DOHH2 (cell line): Measurements from ENCODE around the gene ZNF280A.

Source experiments
- H3F3A ChIP-seq: fragments of 200-600 bp; sonication (generic), shearing (Covaris generic); 2 replicates; pipeline ENCODE4 v1.6.0; 2016; ENCODE audit warnings: antibody characterized with exemption, mild to moderate bottlenecking; ENCODE audit not compliant: control insufficient read depth, insufficient read depth
- H3K27ac ChIP-seq: fragments of 200-600 bp; sonication (generic); 2 replicates; pipeline ENCODE4 v1.5.1; 2014; ENCODE audit warnings: low read depth, mild to moderate bottlenecking, low read length, moderate library complexity
- H3K27me3 ChIP-seq: fragments of 200-600 bp; sonication (generic); 2 replicates; pipeline ENCODE4 v1.6.1; 2014; ENCODE audit warnings: mild to moderate bottlenecking, low read length, mixed read lengths; ENCODE audit not compliant: control insufficient read depth
- H3K36me3 ChIP-seq: fragments of 200-600 bp; sonication (generic); 2 replicates; pipeline ENCODE4 v1.6.1; 2014; ENCODE audit warnings: mild to moderate bottlenecking, low read length, moderate library complexity, mixed read lengths; ENCODE audit not compliant: control insufficient read depth
- H3K4me1 ChIP-seq: fragments of 200-600 bp; sonication (generic); 2 replicates; pipeline ENCODE4 v1.6.1; 2014; ENCODE audit warnings: mild to moderate bottlenecking, low read length, mixed read lengths; ENCODE audit not compliant: control insufficient read depth
- H3K4me2 ChIP-seq: fragments of 200-600 bp; sonication (generic); 2 replicates; pipeline ENCODE4 v1.6.0; 2014; ENCODE audit warnings: mild to moderate bottlenecking, low read length, moderate library complexity
- H3K4me3 ChIP-seq: fragments of 200-600 bp; sonication (generic); 2 replicates; pipeline ENCODE4 v1.5.1; 2014; ENCODE audit warnings: mild to moderate bottlenecking, low read length, mixed read lengths
- H3K79me2 ChIP-seq: fragments of 200-600 bp; sonication (generic); 2 replicates; pipeline ENCODE4 v1.6.1; 2014; ENCODE audit warnings: mild to moderate bottlenecking, low read length, mixed read lengths; ENCODE audit not compliant: control insufficient read depth
- H3K9me2 ChIP-seq: fragments of 200-600 bp; sonication (generic); replicated peaks from 2 replicates; pipeline ENCODE4 v1.6.1; 2014; ENCODE audit warnings: mild to moderate bottlenecking, low read length, mixed read lengths; ENCODE audit not compliant: control insufficient read depth
- H3K9me3 ChIP-seq: fragments of 200-600 bp; sonication (generic); 2 replicates; pipeline ENCODE4 v1.6.1; 2014; ENCODE audit warnings: antibody characterized with exemption, low read length, mixed read lengths; ENCODE audit not compliant: control insufficient read depth, insufficient read depth
- H4K20me1 ChIP-seq: fragments of 200-600 bp; sonication (generic); 2 replicates; pipeline ENCODE4 v1.6.0; 2014; ENCODE audit warnings: low read depth, mild to moderate bottlenecking, antibody characterized with exemption, low read length, moderate library complexity; ENCODE audit not compliant: control insufficient read depth, insufficient read depth
- EZH2phosphoT487 ChIP-seq: fragments of 200-600 bp; sonication (generic); IDR thresholded peaks from 2 replicates; pipeline ENCODE4 v1.6.1; 2017; ENCODE audit warnings: borderline replicate concordance, mild to moderate bottlenecking, antibody characterized with exemption, low read length, moderate library complexity, mixed read lengths
- TF ChIP-seq, protein P1 (sequence below): fragments of 200-600 bp; sonication (generic); IDR thresholded peaks from one replicate; pipeline ENCODE4 v1.5.1; 2014; ENCODE audit warnings: antibody characterized with exemption, mild to moderate bottlenecking, low read depth, low read length; ENCODE audit not compliant: poor library complexity, severe bottlenecking

Gene ZNF280A

DNA sequence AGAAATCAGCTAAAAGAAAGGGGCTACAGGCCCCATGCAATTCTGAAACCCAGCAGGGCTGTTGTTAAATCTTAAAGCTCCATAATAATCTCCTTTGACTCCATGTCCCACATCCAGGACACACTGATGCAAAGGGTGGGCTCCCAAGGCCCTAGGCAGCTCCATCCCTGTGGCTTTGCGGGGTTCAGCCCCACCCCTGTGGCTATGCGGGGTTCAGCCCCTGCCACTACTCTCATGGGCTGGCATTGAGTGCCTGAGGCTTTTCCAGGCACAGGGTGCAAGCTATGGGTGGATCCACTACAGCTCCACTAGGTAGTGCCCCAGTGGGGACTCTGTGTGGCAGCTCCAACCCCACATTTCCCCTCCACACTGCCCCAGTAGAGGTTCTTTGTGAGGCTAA, 8.7 kb upstream of the ZNF280A start:
- TF ChIP-seq, protein P1, sequence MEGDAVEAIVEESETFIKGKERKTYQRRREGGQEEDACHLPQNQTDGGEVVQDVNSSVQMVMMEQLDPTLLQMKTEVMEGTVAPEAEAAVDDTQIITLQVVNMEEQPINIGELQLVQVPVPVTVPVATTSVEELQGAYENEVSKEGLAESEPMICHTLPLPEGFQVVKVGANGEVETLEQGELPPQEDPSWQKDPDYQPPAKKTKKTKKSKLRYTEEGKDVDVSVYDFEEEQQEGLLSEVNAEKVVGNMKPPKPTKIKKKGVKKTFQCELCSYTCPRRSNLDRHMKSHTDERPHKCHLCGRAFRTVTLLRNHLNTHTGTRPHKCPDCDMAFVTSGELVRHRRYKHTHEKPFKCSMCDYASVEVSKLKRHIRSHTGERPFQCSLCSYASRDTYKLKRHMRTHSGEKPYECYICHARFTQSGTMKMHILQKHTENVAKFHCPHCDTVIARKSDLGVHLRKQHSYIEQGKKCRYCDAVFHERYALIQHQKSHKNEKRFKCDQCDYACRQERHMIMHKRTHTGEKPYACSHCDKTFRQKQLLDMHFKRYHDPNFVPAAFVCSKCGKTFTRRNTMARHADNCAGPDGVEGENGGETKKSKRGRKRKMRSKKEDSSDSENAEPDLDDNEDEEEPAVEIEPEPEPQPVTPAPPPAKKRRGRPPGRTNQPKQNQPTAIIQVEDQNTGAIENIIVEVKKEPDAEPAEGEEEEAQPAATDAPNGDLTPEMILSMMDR, result no peak
- TF ChIP-seq EZH2phosphoT487, result no peak
- Histone ChIP-seq H3K27ac (no peak overlapping the region), H4K20me1 (no peaks in the 10 kb centered on the region), H3K4me1 (peaks cover 10% of the 10 kb centered on the region), H3K79me2 (no peaks in the 10 kb centered on the region), H3K27me3 (no peaks in the 10 kb centered on the region), H3F3A (no peaks in the 10 kb centered on the region), H3K36me3 (no peaks in the 10 kb centered on the region), H3K9me2 (no peaks in the 10 kb centered on the region), H3K4me2 (no peak overlapping the region), H3K4me3 (no peak overlapping the region), H3K9me3 (no peaks in the 10 kb centered on the region)

GRCh38 chr22:22527312-22527711, 7.2 kb upstream of the ZNF280A start:
- Histone ChIP-seq H3K36me3 (no peaks in the 10 kb centered on the region), H3F3A (no peaks in the 10 kb centered on the region), H4K20me1 (no peaks in the 10 kb centered on the region), H3K9me3 (no peaks in the 10 kb centered on the region), H3K4me2 (no peak overlapping the region), H3K27ac (no peak overlapping the region), H3K27me3 (no peaks in the 10 kb centered on the region), H3K4me3 (no peak overlapping the region), H3K9me2 (no peaks in the 10 kb centered on the region), H3K4me1 (peaks cover 15% of the 10 kb centered on the region), H3K79me2 (no peaks in the 10 kb centered on the region)
- TF ChIP-seq, protein P1, result no peak
- TF ChIP-seq EZH2phosphoT487, result no peak

DNA sequence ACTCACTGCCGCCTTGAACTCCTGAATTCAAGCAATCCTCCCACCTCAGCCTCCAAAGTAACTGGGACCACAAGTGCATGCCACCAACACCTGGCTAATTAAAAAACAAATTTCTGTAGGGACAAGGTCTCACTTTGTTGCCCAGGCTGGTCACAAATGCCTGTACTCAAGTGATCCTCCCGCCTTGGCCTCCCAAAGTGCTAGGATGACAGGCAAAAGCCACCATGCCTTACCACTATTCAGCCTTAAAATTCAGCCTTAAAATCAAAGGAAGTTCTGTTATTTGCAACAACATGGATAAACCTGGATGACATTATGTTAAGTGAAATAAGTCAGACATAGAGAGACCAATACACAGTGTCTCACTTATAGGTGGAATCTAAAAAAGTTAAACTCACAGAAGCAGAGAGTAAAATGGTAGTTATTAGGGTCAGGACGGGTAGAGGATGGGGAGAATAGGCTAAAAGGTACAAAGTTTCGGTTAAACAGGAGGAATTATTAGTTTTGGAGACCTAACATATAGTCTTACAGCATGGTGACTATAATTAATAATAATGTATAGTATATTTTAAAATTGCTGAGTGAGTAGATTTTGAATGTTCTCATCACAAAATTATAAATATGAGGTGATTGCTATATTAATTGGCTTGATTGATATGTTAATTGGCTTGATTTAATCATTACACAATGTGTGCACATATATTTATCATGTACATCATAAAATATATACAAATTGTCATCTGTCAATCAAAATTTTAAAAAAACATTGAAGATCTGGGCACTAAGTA, 6.2 kb upstream of the ZNF280A start:
- H3K9me2 ChIP-seq, result no peaks in the 10 kb centered on the region
- H4K20me1 ChIP-seq, result no peaks in the 10 kb centered on the region
- no peak overlapping the region for H3K4me3 ChIP-seq
- H3K36me3 ChIP-seq, result no peaks in the 10 kb centered on the region
- H3K4me2 ChIP-seq, result no peak overlapping the region
- no peaks in the 10 kb centered on the region for H3F3A ChIP-seq
- H3K27ac ChIP-seq, result no peak overlapping the region
- TF ChIP-seq, protein P1, result no peak
- TF ChIP-seq EZH2phosphoT487, result no peak
- no peaks in the 10 kb centered on the region for H3K79me2 ChIP-seq
- no peaks in the 10 kb centered on the region for H3K9me3 ChIP-seq
- no peaks in the 10 kb centered on the region for H3K27me3 ChIP-seq
- peaks cover 25% of the 10 kb centered on the region for H3K4me1 ChIP-seq
